ENCODE measurements around the gene USP49.

USP49 gene

GRCh38 chr6:41901882-41902519 is 6.8 kb upstream of the USP49 start:
- peaks cover 15% of the 10 kb centered on the region for H3K4me1 Mint-ChIP-seq (ENCODE audit: low read depth)
- no peaks in the 10 kb centered on the region for H3K9me3 Mint-ChIP-seq (ENCODE audit: low read depth)
- no peak overlapping the region for H3K4me3 Mint-ChIP-seq
- no peak overlapping the region for H3K27ac Mint-ChIP-seq
- H3K36me3 Mint-ChIP-seq: peaks cover 2% of the 10 kb centered on the region
- no peaks in the 10 kb centered on the region for H3K27me3 Mint-ChIP-seq

DNA sequence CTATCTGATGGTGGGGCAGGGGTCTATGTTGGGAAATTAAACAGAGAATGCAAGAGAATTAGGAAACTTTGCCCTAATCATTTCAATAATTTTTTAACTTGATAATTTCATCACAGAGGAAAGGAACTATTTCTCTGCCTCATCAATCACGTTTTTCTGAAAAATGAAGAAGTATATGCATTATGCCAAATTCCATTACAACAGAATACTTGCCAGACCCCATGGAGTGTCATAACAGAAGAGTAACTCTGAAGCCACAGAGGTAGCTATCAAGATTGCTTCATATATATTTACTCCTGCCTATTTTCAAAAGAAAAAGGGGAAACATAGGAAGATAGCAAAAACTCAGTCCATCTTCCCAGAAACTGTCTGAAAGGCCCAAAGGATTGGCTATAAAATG is 5.7 kb upstream of the USP49 start:
- no peaks in the 10 kb centered on the region for H3K36me3 Mint-ChIP-seq
- no peak overlapping the region for H3K27ac Mint-ChIP-seq
- H3K4me3 Mint-ChIP-seq: no peak overlapping the region
- H3K9me3 Mint-ChIP-seq (ENCODE audit: low read depth): no peaks in the 10 kb centered on the region
- H3K27me3 Mint-ChIP-seq: no peaks in the 10 kb centered on the region
- H3K4me1 Mint-ChIP-seq (ENCODE audit: low read depth): peaks cover 23% of the 10 kb centered on the region

DNA sequence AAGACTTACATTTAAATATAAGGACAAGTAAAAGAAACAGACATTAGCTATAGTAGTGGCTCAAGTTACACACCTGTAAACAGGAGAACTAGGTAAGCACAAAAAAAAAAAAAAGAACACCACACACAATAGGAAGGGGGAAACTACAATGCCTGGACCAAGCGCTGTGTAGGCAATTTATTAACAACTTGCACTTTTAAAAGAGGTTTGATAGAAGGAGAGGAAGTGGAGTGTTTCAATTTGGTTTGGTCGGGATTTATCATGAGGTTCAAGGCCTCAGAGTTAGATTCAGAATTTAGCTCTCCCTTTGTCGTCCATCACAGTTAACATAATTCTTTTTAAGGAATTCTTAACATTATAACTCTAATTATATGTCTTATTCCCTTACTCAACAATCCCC is 1.1 kb upstream of the USP49 start:
- no peaks in the 10 kb centered on the region for H3K9me3 Mint-ChIP-seq (ENCODE audit: low read depth)
- peaks cover 11% of the 10 kb centered on the region for H3K4me1 Mint-ChIP-seq (ENCODE audit: low read depth)
- no peaks in the 10 kb centered on the region for H3K36me3 Mint-ChIP-seq
- H3K4me3 Mint-ChIP-seq: no peak overlapping the region
- peak overlapping the region; percentile 96 for H3K27ac Mint-ChIP-seq
- H3K27me3 Mint-ChIP-seq: no peaks in the 10 kb centered on the region

DNA sequence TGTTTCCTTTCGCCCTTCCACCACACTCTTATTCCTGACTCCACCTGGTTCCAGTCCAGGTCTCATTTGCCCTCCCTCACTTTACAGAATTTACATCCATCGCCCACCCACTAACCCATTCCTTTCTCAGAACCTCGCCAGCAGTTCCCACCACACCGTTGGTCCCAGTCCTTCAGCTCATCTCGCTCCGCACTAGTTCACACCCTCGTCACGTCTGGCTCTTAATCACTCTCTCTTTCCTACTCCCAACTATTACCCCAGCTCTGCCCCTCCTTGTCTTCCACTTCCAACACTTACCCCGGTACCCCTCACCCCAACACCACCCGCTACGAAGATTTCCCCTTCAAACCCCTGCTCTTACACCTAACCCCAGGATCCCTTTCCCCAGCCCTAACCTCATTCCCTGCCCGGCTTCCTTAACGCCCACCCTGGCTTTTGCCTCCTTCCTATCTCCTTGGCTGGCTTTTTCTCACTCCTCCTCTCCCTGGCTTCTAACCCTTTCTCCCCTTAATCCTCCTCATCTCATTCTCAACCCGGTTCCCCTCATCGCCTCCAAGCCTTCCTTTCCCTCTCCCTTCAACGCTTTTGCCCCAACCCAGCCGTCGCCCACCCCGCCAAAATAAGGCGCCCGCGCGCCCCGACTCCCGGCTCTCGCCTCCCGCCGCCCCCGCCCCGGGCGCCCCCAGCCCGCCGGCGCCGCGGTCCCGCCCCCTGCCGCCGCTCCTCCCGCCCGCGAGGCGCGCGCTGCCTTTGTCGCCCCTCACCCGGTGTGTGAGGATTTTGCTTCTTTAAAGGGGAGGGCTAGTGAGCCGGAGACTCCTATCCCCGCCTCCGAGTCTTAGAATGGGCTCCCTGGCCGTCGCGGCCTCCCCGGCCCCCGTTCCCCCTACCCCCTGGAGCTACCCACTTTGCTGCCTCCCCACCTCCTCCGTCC is 542 bp downstream of the USP49 start:
- peaks cover 11% of the 10 kb centered on the region for H3K4me1 Mint-ChIP-seq (ENCODE audit: low read depth)
- no peaks in the 10 kb centered on the region for H3K27me3 Mint-ChIP-seq
- H3K36me3 Mint-ChIP-seq: no peaks in the 10 kb centered on the region
- no peak overlapping the region for H3K27ac Mint-ChIP-seq
- no peak overlapping the region for H3K4me3 Mint-ChIP-seq
- H3K9me3 Mint-ChIP-seq (ENCODE audit: low read depth): no peaks in the 10 kb centered on the region

- Mint-ChIP-seq H3K27ac (no peak overlapping the region), H3K27me3 (no peaks in the 10 kb centered on the region), H3K9me3 (ENCODE audit: low read depth) (no peaks in the 10 kb centered on the region), H3K36me3 (no peaks in the 10 kb centered on the region), H3K4me1 (ENCODE audit: low read depth) (peaks cover 11% of the 10 kb centered on the region), H3K4me3 (no peak overlapping the region)
Measured at GRCh38 chr6:41892921-41893564, 2.1 kb downstream of the USP49 start.

DNA sequence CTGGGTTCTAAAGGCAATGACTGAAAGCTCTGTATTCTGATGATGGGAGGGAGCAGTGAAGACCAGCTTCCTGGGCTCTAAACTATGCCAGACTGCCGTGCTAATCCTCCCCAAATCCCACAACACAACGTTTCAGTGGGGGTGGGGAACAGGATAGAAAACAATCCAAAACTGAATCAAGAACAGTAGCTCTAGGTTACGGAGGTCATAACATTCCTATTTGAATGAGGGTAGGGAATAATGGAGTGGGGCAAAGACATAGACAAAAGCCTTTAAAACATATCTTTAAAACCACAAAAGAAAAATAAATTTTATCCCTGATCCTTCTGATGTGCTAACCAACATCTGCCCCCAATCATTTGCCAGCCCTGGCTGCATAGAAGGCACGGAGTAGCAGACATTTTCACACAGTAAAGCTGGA is 7.8 kb downstream of the USP49 start:
- H3K4me3 Mint-ChIP-seq: no peak overlapping the region
- H3K36me3 Mint-ChIP-seq: no peaks in the 10 kb centered on the region
- no peaks in the 10 kb centered on the region for H3K27me3 Mint-ChIP-seq
- H3K27ac Mint-ChIP-seq: no peak overlapping the region
- H3K9me3 Mint-ChIP-seq (ENCODE audit: low read depth): no peaks in the 10 kb centered on the region
- no peaks in the 10 kb centered on the region for H3K4me1 Mint-ChIP-seq (ENCODE audit: low read depth)

DNA sequence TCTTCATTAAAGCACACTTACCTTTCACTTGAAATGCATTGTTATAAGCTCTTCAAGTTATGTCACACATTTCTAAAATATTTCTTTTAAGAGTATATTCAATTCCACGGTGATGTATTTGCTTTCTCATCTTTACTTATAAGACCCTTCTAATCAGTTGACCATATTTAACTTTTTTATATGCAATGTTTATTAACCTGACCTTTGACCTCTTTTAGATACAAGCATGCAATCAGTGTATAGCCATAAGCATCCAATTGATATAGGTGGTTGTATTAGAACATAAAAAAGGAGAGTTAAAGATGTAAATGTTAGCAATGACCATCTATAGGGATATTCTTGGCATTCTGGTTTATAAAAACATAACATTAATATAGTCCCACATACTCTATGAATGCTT is 9.2 kb downstream of the USP49 start:
- H3K36me3 Mint-ChIP-seq: no peaks in the 10 kb centered on the region
- H3K4me3 Mint-ChIP-seq: no peak overlapping the region
- H3K4me1 Mint-ChIP-seq (ENCODE audit: low read depth): no peaks in the 10 kb centered on the region
- no peaks in the 10 kb centered on the region for H3K27me3 Mint-ChIP-seq
- no peak overlapping the region for H3K27ac Mint-ChIP-seq
- no peaks in the 10 kb centered on the region for H3K9me3 Mint-ChIP-seq (ENCODE audit: low read depth)

GRCh38 chr6:41884957-41885356 is 10.2 kb downstream of the USP49 start:
- H3K27me3 Mint-ChIP-seq: no peaks in the 10 kb centered on the region
- no peaks in the 10 kb centered on the region for H3K4me1 Mint-ChIP-seq (ENCODE audit: low read depth)
- no peaks in the 10 kb centered on the region for H3K9me3 Mint-ChIP-seq (ENCODE audit: low read depth)
- H3K27ac Mint-ChIP-seq: no peak overlapping the region
- H3K36me3 Mint-ChIP-seq: no peaks in the 10 kb centered on the region
- no peak overlapping the region for H3K4me3 Mint-ChIP-seq

- no peaks in the 10 kb centered on the region for H3K9me3 Mint-ChIP-seq (ENCODE audit: low read depth)
- H3K27me3 Mint-ChIP-seq: no peaks in the 10 kb centered on the region
- no peaks in the 10 kb centered on the region for H3K4me1 Mint-ChIP-seq (ENCODE audit: low read depth)
- H3K4me3 Mint-ChIP-seq: no peak overlapping the region
- H3K27ac Mint-ChIP-seq: no peak overlapping the region
- H3K36me3 Mint-ChIP-seq: no peaks in the 10 kb centered on the region
Measured at GRCh38 chr6:41881506-41881905, 13.7 kb downstream of the USP49 start.

- H3K27ac Mint-ChIP-seq: no peak overlapping the region
- H3K36me3 Mint-ChIP-seq: no peaks in the 10 kb centered on the region
- no peak overlapping the region for H3K4me3 Mint-ChIP-seq
- H3K4me1 Mint-ChIP-seq (ENCODE audit: low read depth): no peaks in the 10 kb centered on the region
- no peaks in the 10 kb centered on the region for H3K27me3 Mint-ChIP-seq
- no peaks in the 10 kb centered on the region for H3K9me3 Mint-ChIP-seq (ENCODE audit: low read depth)
Measured at GRCh38 chr6:41878961-41879405, 16.2 kb downstream of the USP49 start.

DNA sequence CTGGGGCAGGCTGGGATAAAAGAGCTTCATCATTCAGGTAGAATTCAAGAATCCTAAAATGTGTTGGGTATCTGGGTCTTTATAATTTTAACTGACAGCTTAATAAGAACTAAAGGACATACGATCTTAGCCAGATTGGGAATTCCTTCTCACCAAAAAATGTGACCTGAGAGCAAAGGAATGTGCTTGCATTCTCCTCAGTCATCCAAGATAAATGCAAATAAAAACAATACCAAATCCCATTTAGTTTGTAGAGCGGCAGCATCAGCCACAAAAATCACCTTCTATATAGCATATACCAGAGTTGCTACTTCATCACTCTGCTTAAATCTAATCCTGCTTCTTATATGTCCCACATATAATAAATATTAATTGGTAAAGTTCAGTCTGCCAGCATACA is 16.9 kb downstream of the USP49 start:
- no peaks in the 10 kb centered on the region for H3K27me3 Mint-ChIP-seq
- H3K4me3 Mint-ChIP-seq: no peak overlapping the region
- H3K27ac Mint-ChIP-seq: no peak overlapping the region
- no peaks in the 10 kb centered on the region for H3K4me1 Mint-ChIP-seq (ENCODE audit: low read depth)
- H3K9me3 Mint-ChIP-seq (ENCODE audit: low read depth): no peaks in the 10 kb centered on the region
- H3K36me3 Mint-ChIP-seq: no peaks in the 10 kb centered on the region

GRCh38 chr6:41877051-41877680 is 18.0 kb downstream of the USP49 start:
- H3K4me1 Mint-ChIP-seq (ENCODE audit: low read depth): no peaks in the 10 kb centered on the region
- H3K36me3 Mint-ChIP-seq: no peaks in the 10 kb centered on the region
- no peaks in the 10 kb centered on the region for H3K27me3 Mint-ChIP-seq
- H3K4me3 Mint-ChIP-seq: no peak overlapping the region
- no peak overlapping the region for H3K27ac Mint-ChIP-seq
- no peaks in the 10 kb centered on the region for H3K9me3 Mint-ChIP-seq (ENCODE audit: low read depth)

GRCh38 chr6:41874741-41875140 is 20.4 kb downstream of the USP49 start:
- H3K4me1 Mint-ChIP-seq (ENCODE audit: low read depth): no peaks in the 10 kb centered on the region
- no peak overlapping the region for H3K4me3 Mint-ChIP-seq
- H3K9me3 Mint-ChIP-seq (ENCODE audit: low read depth): no peaks in the 10 kb centered on the region
- no peaks in the 10 kb centered on the region for H3K27me3 Mint-ChIP-seq
- no peak overlapping the region for H3K27ac Mint-ChIP-seq
- no peaks in the 10 kb centered on the region for H3K36me3 Mint-ChIP-seq

DNA sequence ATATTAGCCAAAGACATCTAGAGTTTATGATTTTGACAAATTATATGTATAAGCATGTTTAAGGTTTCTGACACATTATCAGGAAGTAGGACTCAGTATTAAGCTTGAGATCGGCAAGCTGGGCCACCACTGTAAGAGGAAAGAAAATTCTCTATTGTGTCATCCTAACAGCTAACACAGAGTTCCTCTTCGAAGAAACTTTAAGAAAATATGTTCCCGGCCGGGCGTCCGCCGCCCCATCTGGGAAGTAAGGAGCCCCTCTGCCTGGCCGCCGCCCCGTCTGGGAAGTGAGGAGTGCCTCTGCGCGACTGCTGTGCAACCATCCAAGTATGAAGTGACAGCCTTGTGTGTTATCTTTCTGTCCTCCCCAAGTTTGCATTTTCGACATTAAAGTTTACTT is 23.0 kb downstream of the USP49 start:
- Mint-ChIP-seq H3K27ac (no peak overlapping the region), H3K4me1 (ENCODE audit: low read depth) (no peaks in the 10 kb centered on the region), H3K36me3 (peaks cover 2% of the 10 kb centered on the region)

DNA sequence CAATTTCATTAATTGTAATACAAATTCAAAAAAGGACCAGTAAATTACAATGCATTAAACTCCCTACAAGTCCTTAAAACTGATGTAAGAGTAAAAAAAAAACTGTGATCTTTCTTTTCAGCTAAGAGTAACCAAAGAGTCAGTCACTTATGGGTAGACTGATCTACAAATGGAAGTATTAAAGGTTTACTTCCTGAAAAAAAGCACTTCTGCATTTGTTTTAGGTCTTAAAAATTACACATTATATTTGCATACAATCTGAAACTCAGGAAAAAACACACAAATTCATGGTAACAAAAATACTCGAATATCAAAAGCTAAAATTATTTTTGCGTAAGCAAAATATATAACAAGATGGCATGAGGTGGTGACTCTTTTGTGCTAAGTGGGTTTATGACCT is 23.5 kb downstream of the USP49 start:
- Mint-ChIP-seq H3K36me3 (peaks cover 2% of the 10 kb centered on the region), H3K27me3 (no peaks in the 10 kb centered on the region), H3K27ac (no peak overlapping the region), H3K4me3 (no peak overlapping the region), H3K4me1 (ENCODE audit: low read depth) (no peaks in the 10 kb centered on the region), H3K9me3 (ENCODE audit: low read depth) (no peaks in the 10 kb centered on the region)

More for the DNA sequence above, 23.0 kb downstream of the USP49 start:
- no peak overlapping the region for H3K4me3 Mint-ChIP-seq
- no peaks in the 10 kb centered on the region for H3K9me3 Mint-ChIP-seq (ENCODE audit: low read depth)
- no peaks in the 10 kb centered on the region for H3K27me3 Mint-ChIP-seq
